PC-9 (cell line): Measurements from ENCODE around the gene HFM1. TPM values are rescaled to one million over a fixed set of nuclear protein-coding genes. Genes with fewer than 3 reads are reported as not detected.

ENCODE experiments used
- BruUV-seq: library from RNA; stranded (reverse); fragments of 400-500 nt; replicated peaks from 2 replicates; lab custom pipeline; 2021; lab: Mats Ljungman, UMichigan
- CTCF ChIA-PET: fragments of 300-600 bp; sonication (Branson Sonifier 250); formaldehyde crosslinking; loops from one replicate; lab custom pipeline; 2022; ENCODE audit warnings: antibody characterized with exemption; lab: Charles Lee
- POLR2A ChIA-PET: fragments of 300-600 bp; sonication (Branson Sonifier 250); formaldehyde crosslinking; loops from one replicate; lab custom pipeline; 2022; ENCODE audit warnings: antibody characterized with exemption; ENCODE audit not compliant: unreplicated experiment; lab: Charles Lee
- DNase-seq, 2 experiments: peaks; one replicate each; pipeline versions ENCODE4 v3.0.0 to v3.0.0-alpha.2; 2015 to 2022; ENCODE audit warnings: mixed read lengths in 1 of 2
- H2AFZ ChIP-seq: fragments of 200-600 bp; sonication (generic); 2 replicates; pipeline ENCODE4 v1.8.1; 2017; ENCODE audit warnings: antibody characterized with exemption
- H3F3A ChIP-seq: fragments of 200-600 bp; sonication (generic); 2 replicates; pipeline ENCODE4 v1.8.1; 2017; ENCODE audit warnings: antibody characterized with exemption, mild to moderate bottlenecking, low read depth; ENCODE audit not compliant: insufficient read depth
- H3K27ac ChIP-seq: fragments of 200-600 bp; sonication (generic); 2 replicates; pipeline ENCODE4 v1.6.1; 2016; ENCODE audit warnings: mixed run types
- H3K27me3 ChIP-seq: fragments of 200-600 bp; sonication (generic); 2 replicates; pipeline ENCODE4 v1.6.1; 2016; ENCODE audit warnings: low read depth, mixed run types; ENCODE audit not compliant: insufficient read depth
- H3K36me3 ChIP-seq: fragments of 200-600 bp; sonication (generic); 2 replicates; pipeline ENCODE4 v1.6.1; 2016; ENCODE audit warnings: low read depth, mixed run types
- H3K4me1 ChIP-seq: fragments of 200-600 bp; sonication (generic); replicated peaks from 2 replicates; pipeline ENCODE4 v1.6.1; 2016; ENCODE audit warnings: mixed run types; ENCODE audit not compliant: insufficient read depth
- H3K4me2 ChIP-seq: fragments of 200-600 bp; sonication (generic); 2 replicates; pipeline ENCODE4 v1.6.1; 2017; ENCODE audit warnings: mixed run types
- H3K4me3 ChIP-seq: fragments of 200-600 bp; sonication (generic); 2 replicates; pipeline ENCODE4 v1.6.1; 2016; ENCODE audit warnings: mixed run types
- H3K79me2 ChIP-seq: fragments of 200-600 bp; sonication (generic); 2 replicates; pipeline ENCODE4 v1.6.1; 2017; ENCODE audit warnings: low read depth, mixed run types
- H3K9me2 ChIP-seq: fragments of 200-600 bp; sonication (generic); 2 replicates; pipeline ENCODE4 v1.8.1; 2017; ENCODE audit warnings: mild to moderate bottlenecking; ENCODE audit not compliant: insufficient read depth
- H3K9me3 ChIP-seq: fragments of 200-600 bp; sonication (generic); 2 replicates; pipeline ENCODE4 v1.8.1; 2016; ENCODE audit warnings: low read depth; ENCODE audit not compliant: insufficient read depth
- H4K20me1 ChIP-seq: fragments of 200-600 bp; sonication (generic); 2 replicates; pipeline ENCODE4 v1.8.1; 2017; ENCODE audit not compliant: insufficient read depth
- EZH2 ChIP-seq: fragments of 200-600 bp; sonication (generic); IDR thresholded peaks from 2 replicates; pipeline ENCODE4 v1.8.0; 2017; ENCODE audit warnings: antibody characterized with exemption, low read depth
- intact Hi-C: fragments of 100-400 bp; cut with micrococcal nuclease; formaldehyde crosslinking; loops from one replicate; pipeline ENCODE4 v1.10.0; 2022; ENCODE audit not compliant: unreplicated experiment
- total RNA-seq: library from RNA; stranded (reverse); gene quantifications from 2 replicates; pipeline ENCODE4 v1.2.3, GENCODE V29; 2021
- TF ChIP-seq, protein P1 (sequence below): fragments of 200-600 bp; sonication (generic); conservative IDR thresholded peaks from 2 replicates; pipeline ENCODE4 v1.6.1; 2017; ENCODE audit warnings: mixed run types, antibody characterized with exemption, mild to moderate bottlenecking, moderate library complexity

Gene HFM1
- total RNA-seq, 1 experiment from 2014 or later: not detected

DNA sequence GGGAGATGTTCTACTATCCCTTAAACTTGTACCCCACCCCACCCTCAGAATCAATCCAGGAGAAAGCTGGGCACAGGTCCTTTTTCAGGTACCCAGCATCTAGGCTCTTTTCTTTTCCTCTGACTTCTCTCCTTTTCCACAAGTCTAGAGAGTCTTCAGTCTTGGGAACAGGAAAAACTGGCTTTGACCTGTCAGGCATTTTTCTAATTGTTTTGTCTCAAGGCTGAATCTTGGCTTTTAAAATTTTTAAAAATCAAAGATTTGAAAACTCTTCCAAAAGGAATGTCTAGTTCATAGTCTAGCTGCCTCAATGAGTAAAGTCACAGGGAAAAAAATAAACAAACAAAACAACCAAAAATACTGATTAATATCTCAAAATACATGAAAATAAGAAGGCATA lies 161.5 kb downstream of the HFM1 start:
- TF ChIP-seq EZH2: no peak
- TF ChIP-seq, protein P1, sequence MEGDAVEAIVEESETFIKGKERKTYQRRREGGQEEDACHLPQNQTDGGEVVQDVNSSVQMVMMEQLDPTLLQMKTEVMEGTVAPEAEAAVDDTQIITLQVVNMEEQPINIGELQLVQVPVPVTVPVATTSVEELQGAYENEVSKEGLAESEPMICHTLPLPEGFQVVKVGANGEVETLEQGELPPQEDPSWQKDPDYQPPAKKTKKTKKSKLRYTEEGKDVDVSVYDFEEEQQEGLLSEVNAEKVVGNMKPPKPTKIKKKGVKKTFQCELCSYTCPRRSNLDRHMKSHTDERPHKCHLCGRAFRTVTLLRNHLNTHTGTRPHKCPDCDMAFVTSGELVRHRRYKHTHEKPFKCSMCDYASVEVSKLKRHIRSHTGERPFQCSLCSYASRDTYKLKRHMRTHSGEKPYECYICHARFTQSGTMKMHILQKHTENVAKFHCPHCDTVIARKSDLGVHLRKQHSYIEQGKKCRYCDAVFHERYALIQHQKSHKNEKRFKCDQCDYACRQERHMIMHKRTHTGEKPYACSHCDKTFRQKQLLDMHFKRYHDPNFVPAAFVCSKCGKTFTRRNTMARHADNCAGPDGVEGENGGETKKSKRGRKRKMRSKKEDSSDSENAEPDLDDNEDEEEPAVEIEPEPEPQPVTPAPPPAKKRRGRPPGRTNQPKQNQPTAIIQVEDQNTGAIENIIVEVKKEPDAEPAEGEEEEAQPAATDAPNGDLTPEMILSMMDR: no peak
- Histone ChIP-seq H2AFZ (no peak overlapping the region), H3K4me2 (no peak overlapping the region), H3K9me2 (no peaks in the 10 kb centered on the region), H3K4me3 (no peak overlapping the region), H3K4me1 (peaks cover 19% of the 10 kb centered on the region), H4K20me1 (no peaks in the 10 kb centered on the region), H3F3A (no peaks in the 10 kb centered on the region; the same call in 1 of the 2 replicates), H3K27ac (no peak overlapping the region), H3K79me2 (no peaks in the 10 kb centered on the region), H3K27me3 (no peaks in the 10 kb centered on the region), H3K36me3 (no peaks in the 10 kb centered on the region), H3K9me3 (no peaks in the 10 kb centered on the region)
- POLR2A ChIA-PET: no interaction called here
- CTCF ChIA-PET: interaction anchor here (0.6 kb wide), 1 partner anchor 1457 kb away, joined by 4 read pairs; no protein-coding TSS in a partner anchor
- no TSS peak for BruUV-seq
- intact Hi-C loops: no loop called here
- DNase-seq: no peak

GRCh38 chr1:91234181-91234580 lies 170.5 kb downstream of the HFM1 start:
- no peaks in the 10 kb centered on the region for H3K36me3 ChIP-seq
- POLR2A ChIA-PET: no interaction called here
- no TSS peak for BruUV-seq
- no peak overlapping the region for H3K4me2 ChIP-seq
- H3K9me2 ChIP-seq: no peaks in the 10 kb centered on the region
- TF ChIP-seq, protein P1: no peak
- DNase-seq: no peak
- CTCF ChIA-PET: no interaction called here
- H3K4me1 ChIP-seq: no peaks in the 10 kb centered on the region
- no peaks in the 10 kb centered on the region for H3K79me2 ChIP-seq
- no peak overlapping the region for H3K4me3 ChIP-seq
- H3K9me3 ChIP-seq: peaks cover 4% of the 10 kb centered on the region; the same call in 1 of the 2 replicates
- no peaks in the 10 kb centered on the region for H3F3A ChIP-seq
- no peaks in the 10 kb centered on the region for H3K27me3 ChIP-seq
- intact Hi-C loops: no loop called here
- no peak overlapping the region for H2AFZ ChIP-seq
- H3K27ac ChIP-seq: no peak overlapping the region
- no peaks in the 10 kb centered on the region for H4K20me1 ChIP-seq

GRCh38 chr1:91226741-91227140 lies 177.9 kb downstream of the HFM1 start:
- Histone ChIP-seq H3K79me2 (no peaks in the 10 kb centered on the region), H2AFZ (no peak overlapping the region), H3K4me1 (peaks cover 12% of the 10 kb centered on the region; the same call in 1 of the 2 replicates), H3K4me2 (0 out of 2 replicates have a peak overlapping the region, but pooled peaks have one; percentile 17), H3K36me3 (no peaks in the 10 kb centered on the region), H3K4me3 (no peak overlapping the region), H3F3A (no peaks in the 10 kb centered on the region), H3K27ac (no peak overlapping the region), H3K9me2 (no peaks in the 10 kb centered on the region), H4K20me1 (no peaks in the 10 kb centered on the region), H3K9me3 (peaks cover 4% of the 10 kb centered on the region; the same call in 1 of the 2 replicates), H3K27me3 (no peaks in the 10 kb centered on the region)
- peak in 1 of 2 experiments; percentile 64 for DNase-seq
- POLR2A ChIA-PET: no interaction called here
- no TSS peak for BruUV-seq
- CTCF ChIA-PET: no interaction called here
- TF ChIP-seq, protein P1: no peak; the same call in 1 of the 2 replicates
- no peak for TF ChIP-seq EZH2
- intact Hi-C loops: no loop called here
